IMR-90 (cell line): ENCODE data around the gene LATS1. TPM values are rescaled to one million over a fixed set of nuclear protein-coding genes. Genes with fewer than 3 reads are reported as not detected.
"Not testable (repeated sequence)": the region's sequence is repeated elsewhere in the genome, so short reads cannot be mapped to it uniquely, and the experiment has no call there.

ENCODE experiments used
- ATAC-seq: fragments of 200-7000 bp; cut with Tn5 transposase; 2 replicates; pipeline ENCODE4 v1.9.1; 2020; ENCODE audit warnings: low read depth, mild to moderate bottlenecking, moderate library complexity
- BruUV-seq: library from RNA; stranded (reverse); fragments of 400-500 nt; replicated peaks from 2 replicates; lab custom pipeline; 2021; lab: Mats Ljungman, UMichigan
- CTCF ChIA-PET: fragments of 300-600 bp; formaldehyde crosslinking; extraction: SDS; loops from one replicate; lab custom pipeline; 2021; ENCODE audit warnings: antibody characterized with exemption; lab: Yijun Ruan, JAX
- POLR2A ChIA-PET: fragments of 300-600 bp; sonication (Branson Sonifier 250); formaldehyde crosslinking; loops from one replicate; lab custom pipeline; 2022; ENCODE audit warnings: antibody characterized with exemption; ENCODE audit not compliant: unreplicated experiment; lab: Charles Lee
- DNase-seq: peaks from one replicate; pipeline ENCODE4 v3.0.0; 2013
- H2AFZ ChIP-seq: replicated peaks from 2 replicates; pipeline ENCODE3; 2013; ENCODE audit warnings: low read length, mild to moderate bottlenecking; ENCODE audit not compliant: poor library complexity
- H2AK5ac ChIP-seq: 2 replicates; pipeline ENCODE4 v1.6.1; 2013; ENCODE audit warnings: low read depth, low read length, inconsistent platforms
- H2AK9ac ChIP-seq: replicated peaks from 2 replicates; pipeline ENCODE3; 2013; ENCODE audit warnings: mild to moderate bottlenecking, low read depth, low read length, moderate library complexity; ENCODE audit not compliant: poor library complexity
- H2BK120ac ChIP-seq: 2 replicates; pipeline ENCODE4 v1.6.1; 2013; ENCODE audit warnings: low read depth, low read length, inconsistent platforms
- H2BK15ac ChIP-seq: 3 replicates; pipeline ENCODE4 v1.6.1; 2013; ENCODE audit warnings: low read depth, low read length, inconsistent platforms
- H2BK20ac ChIP-seq: 2 replicates; pipeline ENCODE4 v1.6.1; 2013; ENCODE audit warnings: low read depth, mild to moderate bottlenecking, inconsistent platforms, low read length, moderate library complexity
- H2BK5ac ChIP-seq: 2 replicates; pipeline ENCODE4 v1.6.1; 2013; ENCODE audit warnings: mild to moderate bottlenecking, low read depth, low read length, inconsistent platforms; ENCODE audit not compliant: poor library complexity, severe bottlenecking
- H3K14ac ChIP-seq: replicated peaks from 2 replicates; pipeline ENCODE4 v1.6.1; 2013; ENCODE audit warnings: low read depth, low read length, inconsistent platforms
- H3K18ac ChIP-seq: 2 replicates; pipeline ENCODE4 v1.6.1; 2013; ENCODE audit warnings: low read depth, low read length, control low read depth
- H3K23ac ChIP-seq: 2 replicates; pipeline ENCODE4 v1.6.1; 2013; ENCODE audit warnings: low read depth, low read length, inconsistent platforms
- H3K27ac ChIP-seq: 2 replicates; pipeline ENCODE4 v1.5.1; 2013; ENCODE audit warnings: mild to moderate bottlenecking, control low read depth, low read length; ENCODE audit not compliant: insufficient read depth
- H3K27me3 ChIP-seq: 2 replicates; pipeline ENCODE4 v1.6.1; 2013; ENCODE audit warnings: low read length; ENCODE audit not compliant: control insufficient read depth, insufficient read depth
- H3K36me3 ChIP-seq: 2 replicates; pipeline ENCODE4 v1.6.1; 2013; ENCODE audit warnings: low read length, mixed read lengths; ENCODE audit not compliant: control insufficient read depth, insufficient read depth
- H3K4ac ChIP-seq: 2 replicates; pipeline ENCODE4 v1.6.1; 2013; ENCODE audit warnings: low read depth, low read length, inconsistent platforms
- H3K4me1 ChIP-seq: 2 replicates; pipeline ENCODE4 v1.6.1; 2013; ENCODE audit warnings: low read length, mixed read lengths; ENCODE audit not compliant: control insufficient read depth, insufficient read depth
- H3K4me2 ChIP-seq: 2 replicates; pipeline ENCODE4 v1.6.1; 2013; ENCODE audit warnings: low read depth, mild to moderate bottlenecking, control low read depth, low read length, moderate library complexity
- H3K4me3 ChIP-seq: 2 replicates; pipeline ENCODE4 v1.5.1; 2013; ENCODE audit warnings: low read depth, mild to moderate bottlenecking, control low read depth, low read length, moderate library complexity; ENCODE audit not compliant: insufficient read depth
- H3K56ac ChIP-seq: 2 replicates; pipeline ENCODE4 v1.6.1; 2013; ENCODE audit warnings: low read length, inconsistent platforms; ENCODE audit not compliant: insufficient read depth; ENCODE audit errors: extremely low read depth
- H3K79me1 ChIP-seq, 2 experiments: 2 replicates each; pipeline ENCODE4 v1.6.1; 2013; ENCODE audit warnings: low read length in 2 of 2, inconsistent platforms in 1 of 2, low read depth in 1 of 2
- H3K9ac ChIP-seq: 2 replicates; pipeline ENCODE4 v1.6.1; 2013; ENCODE audit warnings: low read depth, low read length, control low read depth
- H3K9me1 ChIP-seq: 2 replicates; pipeline ENCODE4 v1.6.1; 2013; ENCODE audit warnings: low read length, inconsistent platforms; ENCODE audit not compliant: insufficient read depth
- H3K9me3 ChIP-seq: 2 replicates; pipeline ENCODE4 v1.6.1; 2013; ENCODE audit warnings: low read length; ENCODE audit not compliant: control insufficient read depth, insufficient read depth
- H4K20me1 ChIP-seq: 2 replicates; pipeline ENCODE4 v1.6.1; 2013; ENCODE audit warnings: low read length, inconsistent platforms; ENCODE audit not compliant: insufficient read depth
- H4K5ac ChIP-seq: 2 replicates; pipeline ENCODE4 v1.6.1; 2013; ENCODE audit warnings: mild to moderate bottlenecking, low read depth, low read length, control low read depth
- H4K8ac ChIP-seq, 2 experiments: 2 replicates each; pipeline ENCODE4 v1.6.1; 2013; ENCODE audit warnings: low read depth in 2 of 2, low read length in 2 of 2, control low read depth in 1 of 2, inconsistent platforms in 1 of 2
- H4K91ac ChIP-seq: 2 replicates; pipeline ENCODE4 v1.6.1; 2013; ENCODE audit warnings: low read depth, low read length, inconsistent platforms; ENCODE audit not compliant: insufficient read depth
- BHLHE40 ChIP-seq: fragments of 150-350 bp; IDR thresholded peaks from 2 replicates; pipeline ENCODE4 v1.6.1; 2016; ENCODE audit warnings: mild to moderate bottlenecking, low read depth, low read length
- FOS ChIP-seq: fragments of 150-350 bp; IDR thresholded peaks from 2 replicates; pipeline ENCODE4 v1.6.1; 2016; ENCODE audit warnings: low read depth, low read length
- NFE2L2 ChIP-seq: fragments of 150-350 bp; IDR thresholded peaks from 2 replicates; pipeline ENCODE4 v1.6.1; 2016; ENCODE audit warnings: low read depth, mild to moderate bottlenecking, low read length
- POLR2A ChIP-seq: IDR thresholded peaks from 2 replicates; pipeline ENCODE4 v1.6.1; 2012; ENCODE audit warnings: mild to moderate bottlenecking, low read depth, low read length
- RAD21 ChIP-seq: IDR thresholded peaks from 2 replicates; pipeline ENCODE4 v1.6.1; 2012; ENCODE audit warnings: low read length, improper control_type of control experiment
- WGBS, 2 experiments: methylation state at CpG; one replicate each; pipeline versions ENCODE4 v1.1.5 to v1.1.7; 2013; ENCODE audit warnings: missing lambda C conversion rate in 2 of 2; ENCODE audit not compliant: insufficient read length in 1 of 2; ENCODE audit errors: extremely low coverage in 2 of 2; 5-methylcytosine and 5-hydroxymethylcytosine counted together
- dilution Hi-C: fragments of 300-500 bp; cut with HindIII; formaldehyde crosslinking; loops from one replicate; pipeline ENCODE4 v1.14.3; 2018; ENCODE audit warnings: low sequenced_read_pairs; ENCODE audit not compliant: unreplicated experiment
- in situ Hi-C: fragments of 300-500 bp; cut with MboI; formaldehyde crosslinking; loops from 3 replicates; pipeline ENCODE4 v1.14.3; 2019; ENCODE audit warnings: low sequenced_read_pairs, inconsistent platforms, mixed read lengths
- intact Hi-C: fragments of 100-400 bp; cut with micrococcal nuclease; formaldehyde crosslinking; loops from 2 replicates; pipeline ENCODE4 v1.10.0; 2022
- polyA plus RNA-seq, 3 experiments: library from polyadenylated mRNA; depleted of rRNA; stranded (reverse); fragments of >200 nt; gene quantifications; 2 replicates each; pipeline ENCODE4 v1.2.3, GENCODE V29; 2012; ENCODE audit warnings: low replicate concordance in 1 of 3
- total RNA-seq: library from RNA; depleted of rRNA; stranded (reverse); fragments of >200 nt; gene quantifications from 2 replicates; pipeline ENCODE4 v1.2.3, GENCODE V29; 2012
- TF ChIP-seq, protein P1 (sequence below): fragments of 150-350 bp; IDR thresholded peaks from 2 replicates; pipeline ENCODE4 v1.6.1; 2017; ENCODE audit warnings: mild to moderate bottlenecking, antibody characterized with exemption, low read length, low read depth

Gene LATS1
- total and polyA plus RNA-seq, 2 of the 4 experiments (the other 2 are of a cell fraction): 7.9 to 20.1 TPM

DNA sequence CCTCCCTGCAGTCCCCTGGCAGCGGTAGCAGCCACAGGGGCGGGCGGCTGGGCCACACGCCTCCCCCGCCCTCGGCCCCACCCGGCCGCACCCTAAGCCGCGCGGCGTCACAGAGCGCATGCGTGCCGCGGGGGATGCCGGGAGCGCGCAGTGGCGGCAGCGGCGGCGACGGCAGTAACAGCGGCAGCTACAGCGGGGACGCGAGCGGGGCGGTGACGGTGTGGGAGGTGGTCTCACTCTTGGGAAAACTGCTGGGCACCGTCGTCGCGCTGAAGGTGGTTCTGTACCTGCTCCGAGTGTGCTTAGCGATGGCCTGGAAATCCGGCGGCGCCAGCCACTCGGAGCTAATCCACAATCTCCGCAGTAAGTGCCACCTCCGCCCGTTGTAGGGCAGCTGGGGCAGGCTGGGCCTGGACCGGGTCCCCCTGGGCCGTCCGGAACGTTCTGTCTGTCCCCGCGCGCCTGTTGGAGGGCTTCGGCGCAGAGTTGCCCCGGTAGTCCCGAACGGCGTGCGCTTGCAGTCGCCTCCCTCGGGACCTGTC, 31.8 kb upstream of the LATS1 start, which contains the start of gene PCMT1:
PCMT1 (plus strand) TSS at position 148 of the 542 bp plus-strand sequence; CDS start at position 309, 161 bp downstream.
- H4K5ac ChIP-seq: peak within 1 kb of the TSS; percentile 95
- H3K4me2 ChIP-seq: peak within 1 kb of the TSS; percentile 80
- in situ Hi-C loops: no loop called here
- peak within 1 kb of the TSS; percentile 71 for H2BK120ac ChIP-seq
- peak within 1 kb of the TSS; percentile 39 for H3K56ac ChIP-seq
- BruUV-seq: no TSS peak
- H4K20me1 ChIP-seq: peaks cover 17% of the 10 kb centered on the region
- H3K14ac ChIP-seq: peak within 1 kb of the TSS; percentile 86
- peak within 1 kb of the TSS; percentile 94 for H3K9ac ChIP-seq
- peak within 1 kb of the TSS; percentile 94 for H2AFZ ChIP-seq
- H3K79me1 ChIP-seq: peaks cover 10 to 34% of the 10 kb centered on the region in 2 experiments; a peak in 3 of 4 replicates
- peak within 1 kb of the TSS; percentile 91 for H3K27ac ChIP-seq
- peak within 1 kb of the TSS; percentile 93 for H3K4me3 ChIP-seq
- H3K4ac ChIP-seq: peak within 1 kb of the TSS; percentile 83
- no peak within 1 kb of the TSS for H2BK15ac ChIP-seq
- peak within 1 kb of the TSS; percentile 51 to 93 for H4K8ac ChIP-seq
- H2BK5ac ChIP-seq: peak within 1 kb of the TSS; percentile 94
- H3K36me3 ChIP-seq: no peaks in the 10 kb centered on the region
- peak within 1 kb of the TSS; percentile 66; the same call in 1 of the 2 replicates for H3K18ac ChIP-seq
- DNase-seq (peak; percentile 87), ATAC-seq (peak; percentile 90)
- CTCF ChIA-PET: no interaction called here
- 0 out of 2 replicates have a peak, but pooled peaks cover 2% of the 10 kb centered on the region for H3K9me1 ChIP-seq
- no peak within 1 kb of the TSS for H2BK20ac ChIP-seq
- no peak for TF ChIP-seq FOS
- TF ChIP-seq POLR2A: peak; percentile 56
- TF ChIP-seq BHLHE40: no peak
- TF ChIP-seq, protein P1, sequence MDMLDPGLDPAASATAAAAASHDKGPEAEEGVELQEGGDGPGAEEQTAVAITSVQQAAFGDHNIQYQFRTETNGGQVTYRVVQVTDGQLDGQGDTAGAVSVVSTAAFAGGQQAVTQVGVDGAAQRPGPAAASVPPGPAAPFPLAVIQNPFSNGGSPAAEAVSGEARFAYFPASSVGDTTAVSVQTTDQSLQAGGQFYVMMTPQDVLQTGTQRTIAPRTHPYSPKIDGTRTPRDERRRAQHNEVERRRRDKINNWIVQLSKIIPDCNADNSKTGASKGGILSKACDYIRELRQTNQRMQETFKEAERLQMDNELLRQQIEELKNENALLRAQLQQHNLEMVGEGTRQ: no peak
- TF ChIP-seq NFE2L2: no peak
- TF ChIP-seq RAD21: no peak
- dilution Hi-C loops: no loop called here
- H3K4me1 ChIP-seq: no peaks in the 10 kb centered on the region
- H2AK9ac ChIP-seq: peak within 1 kb of the TSS; percentile 74
- peak within 1 kb of the TSS; percentile 69 for H4K91ac ChIP-seq
- intact Hi-C loops: no loop called here
- WGBS, 2 experiments: 2% methylated on average over 15 of the region's 60 CpGs; no CpG with 5 or more reads in 1 of the 2 experiments
- H3K27me3 ChIP-seq: no peaks in the 10 kb centered on the region
- peak within 1 kb of the TSS; percentile 83 for H3K23ac ChIP-seq
- H3K9me3 ChIP-seq: no peaks in the 10 kb centered on the region
- POLR2A ChIA-PET: no interaction called here
- peak within 1 kb of the TSS; percentile 74 for H2AK5ac ChIP-seq

GRCh38 chr6:149749082-149749593, 31.2 kb upstream of the LATS1 start:
- H3K4me3 ChIP-seq: peak overlapping the region; percentile 45
- peak overlapping the region; percentile 74 for H3K9ac ChIP-seq
- H3K27me3 ChIP-seq, intact Hi-C loops, H2BK20ac ChIP-seq, in situ Hi-C loops, POLR2A ChIA-PET, H2BK15ac ChIP-seq, H3K9me1 ChIP-seq, H3K36me3 ChIP-seq, H3K9me3 ChIP-seq, DNase-seq, H3K4me1 ChIP-seq, dilution Hi-C loops, CTCF ChIA-PET, ATAC-seq: not testable (repeated sequence)
- WGBS, 2 experiments: 0% methylated on average over 13 of the region's 38 CpGs; no CpG with 5 or more reads in 1 of the 2 experiments
- peaks cover 12% of the 10 kb centered on the region for H4K20me1 ChIP-seq
- H2BK120ac ChIP-seq: peak overlapping the region; percentile 64; the same call in 1 of the 2 replicates
- peak overlapping the region; percentile 82 for H3K14ac ChIP-seq
- peak overlapping the region; percentile 94 for H2BK5ac ChIP-seq
- BruUV-seq: TSS peak; percentile 56
- H3K18ac ChIP-seq: peak overlapping the region; percentile 66; the same call in 1 of the 2 replicates
- peak overlapping the region; percentile 42; the same call in 1 of the 2 replicates for H3K4me2 ChIP-seq
- H4K8ac ChIP-seq: peak overlapping the region; percentile 51 to 93
- H3K4ac ChIP-seq: peak overlapping the region; percentile 83
- H3K27ac ChIP-seq: peak overlapping the region; percentile 88
- peak overlapping the region; percentile 41; the same call in 1 of the 2 replicates for H3K23ac ChIP-seq
- peak overlapping the region; percentile 95 for H4K5ac ChIP-seq
- H2AK9ac ChIP-seq: peak overlapping the region; percentile 70
- H3K79me1 ChIP-seq: peaks cover 7 to 29% of the 10 kb centered on the region in 2 experiments; a peak in 3 of 4 replicates
- H2AFZ ChIP-seq: peak overlapping the region; percentile 73
- H3K56ac ChIP-seq: peak overlapping the region; percentile 22; the same call in 1 of the 2 replicates
- peak overlapping the region; percentile 67; the same call in 1 of the 2 replicates for H2AK5ac ChIP-seq
- peak overlapping the region; percentile 69 for H4K91ac ChIP-seq
